Small intestine (tissue), 7 donors: ENCODE results near the gene SPNS3. TPM values are rescaled to one million over a fixed set of nuclear protein-coding genes. Genes with fewer than 3 reads are reported as not detected.

ENCODE experiments used
- DNase-seq, 2 donors: peaks; one replicate each; pipeline versions ENCODE4 v3.0.0 to v3.0.0-alpha.2; 2013
- FAIRE-seq: peaks from 2 replicates; lab custom pipeline; 2012; peaks lifted over from hg19 to GRCh38; lab: Jason Lieb, UNC
- H3K27ac ChIP-seq, 3 donors: one replicate each; pipeline ENCODE4 v1.5.1; 2013; ENCODE audit warnings: low read length in 2 of 3, mild to moderate bottlenecking in 2 of 3, control low read depth in 1 of 3, inconsistent platforms in 1 of 3, low read depth in 1 of 3, moderate library complexity in 1 of 3
- H3K27me3 ChIP-seq, 3 donors: one replicate each; pipeline ENCODE4 v1.6.1; 2013; ENCODE audit warnings: low read length in 3 of 3, inconsistent platforms in 1 of 3; ENCODE audit not compliant: control insufficient read depth in 3 of 3, insufficient read depth in 3 of 3
- H3K36me3 ChIP-seq, 3 donors: one replicate each; pipeline ENCODE4 v1.6.1; 2013; ENCODE audit warnings: low read length in 3 of 3, inconsistent platforms in 1 of 3, low read depth in 1 of 3, mild to moderate bottlenecking in 1 of 3, moderate library complexity in 1 of 3; ENCODE audit not compliant: control insufficient read depth in 3 of 3, insufficient read depth in 2 of 3
- H3K4me1 ChIP-seq, 3 donors: one replicate each; pipeline ENCODE4 v1.6.1; 2013; ENCODE audit warnings: low read length in 2 of 3, inconsistent platforms in 1 of 3, low read depth in 1 of 3, mild to moderate bottlenecking in 1 of 3, moderate library complexity in 1 of 3; ENCODE audit not compliant: control insufficient read depth in 3 of 3, insufficient read depth in 2 of 3
- H3K4me3 ChIP-seq, 3 donors: one replicate each; pipeline ENCODE4 v1.5.1; 2013; ENCODE audit warnings: low read length in 3 of 3, control low read depth in 1 of 3, inconsistent platforms in 1 of 3, low read depth in 1 of 3, mild to moderate bottlenecking in 1 of 3, moderate library complexity in 1 of 3
- H3K9me3 ChIP-seq, 2 donors: one replicate each; pipeline ENCODE4 v1.6.1; 2013; ENCODE audit warnings: low read depth in 1 of 2, low read length in 1 of 2; ENCODE audit not compliant: control insufficient read depth in 2 of 2, insufficient read depth in 1 of 2
- WGBS, 3 donors: extraction: QIAGEN DNeasy Blood & Tissue Kit; methylation state at CpG; one replicate each; pipeline ENCODE4 v1.1.7; 2013; 5-methylcytosine and 5-hydroxymethylcytosine counted together
- polyA plus RNA-seq, 4 donors: library from polyadenylated mRNA; stranded (reverse) in 3 of 4; unstranded in 1 of 4; fragments of 200-250 nt in 3 of 4; fragments of 120-200 nt in 1 of 4; gene quantifications; one replicate each; pipeline versions ENCODE4 v1.2.1 to v1.2.3, GENCODE V29; 2013
- donor health status: healthy with polysubstance abuse.
- donor health status: control.
- donor health status: control.
- donor health status: Bipolar disorder and iron deficiency.
- donor health status: healthy.

SPNS3 gene
- polyA plus RNA-seq, 4 donors: 0.45 to 8.1 (median 2.4) TPM

- no peak for DNase-seq
- H3K27ac ChIP-seq: no peak overlapping the region
- H3K27me3 ChIP-seq: no peaks in the 10 kb centered on the region
- H3K4me3 ChIP-seq: no peak overlapping the region
- FAIRE-seq: no peak
- WGBS, 3 donors: 76 to 81% (median 79%) methylated on average over 19 to 20 of the region's 20 CpGs
- no peaks in the 10 kb centered on the region for H3K9me3 ChIP-seq
- H3K36me3 ChIP-seq: no peaks in the 10 kb centered on the region
- H3K4me1 ChIP-seq: no peaks in the 10 kb centered on the region
These were observed 12.8 kb downstream of the SPNS3 start for GRCh38 chr17:4446326-4447071.

GRCh38 chr17:4448197-4448980 lies 14.6 kb downstream of the SPNS3 start:
- no peak overlapping the region for H3K4me3 ChIP-seq
- WGBS, 3 donors: 73 to 75% (median 75%) methylated on average over 11 of the region's 11 CpGs
- no peaks in the 10 kb centered on the region for H3K36me3 ChIP-seq
- H3K4me1 ChIP-seq: no peaks in the 10 kb centered on the region
- no peaks in the 10 kb centered on the region for H3K9me3 ChIP-seq
- DNase-seq (no peak), FAIRE-seq (no peak)
- H3K27me3 ChIP-seq: no peaks in the 10 kb centered on the region
- H3K27ac ChIP-seq: no peak overlapping the region

GRCh38 chr17:4449736-4450135 lies 16.0 kb downstream of the SPNS3 start:
- Histone ChIP-seq H3K4me3 (no peak overlapping the region), H3K4me1 (peaks cover 0 to 9% (median 0%) of the 10 kb centered on the region in 3 donors), H3K27me3 (no peaks in the 10 kb centered on the region), H3K36me3 (no peaks in the 10 kb centered on the region), H3K9me3 (no peaks in the 10 kb centered on the region), H3K27ac (no peak overlapping the region)
- FAIRE-seq (no peak), DNase-seq (peak in 1 of 2 donors; percentile 23)
- 18 to 44% (median 39%) methylated on average over 10 to 11 of the region's 11 CpGs for WGBS, 3 donors

GRCh38 chr17:4450710-4451316 lies 17.1 kb downstream of the SPNS3 start:
- no peaks in the 10 kb centered on the region for H3K36me3 ChIP-seq
- H3K27ac ChIP-seq: no peak overlapping the region
- no peaks in the 10 kb centered on the region for H3K9me3 ChIP-seq
- no peak for DNase-seq
- 83 to 88% (median 87%) methylated on average over 14 of the region's 14 CpGs for whole genome bisulfite sequencing, 3 donors
- no peak for FAIRE-seq
- no peaks in the 10 kb centered on the region for H3K27me3 ChIP-seq
- H3K4me3 ChIP-seq: no peak overlapping the region
- H3K4me1 ChIP-seq: peaks cover 0 to 9% (median 0%) of the 10 kb centered on the region in 3 donors

- no peaks in the 10 kb centered on the region for H3K9me3 ChIP-seq
- no peak overlapping the region for H3K4me3 ChIP-seq
- peak overlapping the region in 1 of 3 donors; percentile 18 for H3K27ac ChIP-seq
- DNase-seq (peak; percentile 25 to 79), FAIRE-seq (no peak)
- WGBS, 3 donors: 69 to 80% (median 70%) methylated on average over 9 of the region's 9 CpGs
- H3K4me1 ChIP-seq: peaks cover 0 to 9% (median 0%) of the 10 kb centered on the region in 3 donors
- no peaks in the 10 kb centered on the region for H3K27me3 ChIP-seq
- no peaks in the 10 kb centered on the region for H3K36me3 ChIP-seq
These were observed 20.3 kb downstream of the SPNS3 start for GRCh38 chr17:4453812-4454591.

- no peaks in the 10 kb centered on the region for H3K4me1 ChIP-seq
- no peak overlapping the region for H3K27ac ChIP-seq
- 74 to 89% (median 83%) methylated on average over 5 of the region's 5 CpGs for WGBS, 3 donors
- no peak for FAIRE-seq
- H3K27me3 ChIP-seq: no peaks in the 10 kb centered on the region
- H3K4me3 ChIP-seq: no peak overlapping the region
- H3K36me3 ChIP-seq: peaks cover 0 to 3% (median 0%) of the 10 kb centered on the region in 3 donors
- no peak for DNase-seq
- peaks cover 0 to 18% of the 10 kb centered on the region in 2 donors for H3K9me3 ChIP-seq
These were observed 26.9 kb downstream of the SPNS3 start for GRCh38 chr17:4460661-4461060.

- FAIRE-seq: no peak
These were observed 30.2 kb downstream of the SPNS3 start for GRCh38 chr17:4463818-4464476.

More at GRCh38 chr17:4463818-4464476, 30.2 kb downstream of the SPNS3 start:
- H3K4me3 ChIP-seq: no peak overlapping the region
- peaks cover 0 to 3% (median 0%) of the 10 kb centered on the region in 3 donors for H3K36me3 ChIP-seq
- H3K9me3 ChIP-seq: peaks cover 0 to 18% of the 10 kb centered on the region in 2 donors
- H3K27me3 ChIP-seq: no peaks in the 10 kb centered on the region
- no peak for DNase-seq
- no peaks in the 10 kb centered on the region for H3K4me1 ChIP-seq
- 70 to 77% (median 73%) methylated on average over 10 of the region's 10 CpGs for WGBS, 3 donors
- no peak overlapping the region for H3K27ac ChIP-seq
